Measurements from ENCODE around the gene ANP32E.
A peak's percentile ranks its signal among the peaks of the same experiment; 100 is the strongest.

ANP32E gene

GRCh38 chr1:150235852-150236613, at the start of gene ANP32E:
ANP32E (minus strand) TSS chr1:150236112; CDS start chr1:150235786, 326 bp downstream.
- peak; percentile 98 for DNase-seq

GRCh38 chr1:150283260-150283659, 47.3 kb upstream of the ANP32E start:
- DNase-seq, result no peak

GRCh38 chr1:150282558-150282958, 46.6 kb upstream of the ANP32E start:
- DNase-seq, result no peak

- DNase-seq, result peak; percentile 96
Measured at GRCh38 chr1:150281758-150282557, 46.0 kb upstream of the ANP32E start, which contains the start of gene CIART. CIART (plus strand) TSS chr1:150282554; CDS start chr1:150283268, 714 bp downstream.

GRCh38 chr1:150281221-150281757, 45.4 kb upstream of the ANP32E start:
- DNase-seq, result peak; percentile 76

GRCh38 chr1:150280138-150280707, 44.3 kb upstream of the ANP32E start:
- DNase-seq, result no peak

- no peak for DNase-seq
Measured at GRCh38 chr1:150273311-150273710, 37.4 kb upstream of the ANP32E start.

GRCh38 chr1:150271291-150271959, 35.5 kb upstream of the ANP32E start:
- DNase-seq, result no peak

GRCh38 chr1:150269451-150269850, 33.5 kb upstream of the ANP32E start:
- DNase-seq, result no peak

- DNase-seq, result peak; percentile 98
Measured at GRCh38 chr1:150268705-150269403, 32.9 kb upstream of the ANP32E start, which contains the start of gene APH1A. APH1A (minus strand) TSS chr1:150269016; CDS start chr1:150268810, 206 bp downstream.

GRCh38 chr1:150268340-150268704, 32.4 kb upstream of the ANP32E start:
- DNase-seq, result peak; percentile 40

- DNase-seq, result no peak
Measured at GRCh38 chr1:150267896-150268295, 32.0 kb upstream of the ANP32E start.

- no peak for DNase-seq
Measured at GRCh38 chr1:150263549-150263948, 27.6 kb upstream of the ANP32E start.

- DNase-seq, result no peak
Measured at GRCh38 chr1:150262388-150263320, 26.7 kb upstream of the ANP32E start.

- DNase-seq, result no peak
Measured at GRCh38 chr1:150261367-150261766, 25.5 kb upstream of the ANP32E start.

- DNase-seq, result peak; percentile 66
Measured at GRCh38 chr1:150259758-150260669, 24.1 kb upstream of the ANP32E start.

GRCh38 chr1:150259217-150259616, 23.3 kb upstream of the ANP32E start:
- DNase-seq, result no peak

- no peak for DNase-seq
Measured at GRCh38 chr1:150257624-150258585, 22.0 kb upstream of the ANP32E start, which contains the start of gene CA14. CA14 (plus strand) TSS chr1:150257774; CDS start chr1:150258129, 355 bp downstream.
